GM12865 (cell line): Measurements from ENCODE around the gene CADPS2.

Source experiments
- DNase-seq: peaks from one replicate; pipeline ENCODE4 v3.0.0; 2010; ENCODE audit warnings: low read depth
- H3K4me3 ChIP-seq: 2 replicates; pipeline ENCODE4 v1.5.1; 2011; ENCODE audit warnings: mild to moderate bottlenecking, low read depth, low read length, control low read depth
- TF ChIP-seq, protein P1 (sequence below): IDR thresholded peaks from 2 replicates; pipeline ENCODE4 v1.5.1; 2011; ENCODE audit warnings: low read length, control low read depth, low read depth, inconsistent platforms; ENCODE audit not compliant: insufficient read depth; ENCODE audit errors: missing control alignments

CADPS2 gene

DNA sequence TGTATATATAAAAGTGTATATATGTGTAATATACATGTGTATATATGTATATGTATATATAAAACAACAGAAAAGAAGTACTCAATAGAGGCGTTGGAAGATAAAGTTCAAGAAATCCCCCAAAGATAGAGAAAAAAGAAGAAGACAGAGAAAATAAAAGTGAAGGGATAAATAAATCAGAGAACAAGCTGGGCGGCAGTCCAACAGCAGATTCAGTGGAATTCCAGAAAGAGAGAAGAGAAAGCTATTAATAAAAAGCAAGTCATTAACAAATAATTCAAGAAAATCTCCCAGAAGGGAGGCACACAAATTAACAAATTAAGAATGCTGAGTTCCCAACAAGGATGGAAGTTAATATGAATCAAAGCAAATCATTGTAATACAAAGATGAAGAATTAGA lies 124.2 kb downstream of the CADPS2 start:
- H3K4me3 ChIP-seq, result no peak overlapping the region
- TF ChIP-seq, protein P1, sequence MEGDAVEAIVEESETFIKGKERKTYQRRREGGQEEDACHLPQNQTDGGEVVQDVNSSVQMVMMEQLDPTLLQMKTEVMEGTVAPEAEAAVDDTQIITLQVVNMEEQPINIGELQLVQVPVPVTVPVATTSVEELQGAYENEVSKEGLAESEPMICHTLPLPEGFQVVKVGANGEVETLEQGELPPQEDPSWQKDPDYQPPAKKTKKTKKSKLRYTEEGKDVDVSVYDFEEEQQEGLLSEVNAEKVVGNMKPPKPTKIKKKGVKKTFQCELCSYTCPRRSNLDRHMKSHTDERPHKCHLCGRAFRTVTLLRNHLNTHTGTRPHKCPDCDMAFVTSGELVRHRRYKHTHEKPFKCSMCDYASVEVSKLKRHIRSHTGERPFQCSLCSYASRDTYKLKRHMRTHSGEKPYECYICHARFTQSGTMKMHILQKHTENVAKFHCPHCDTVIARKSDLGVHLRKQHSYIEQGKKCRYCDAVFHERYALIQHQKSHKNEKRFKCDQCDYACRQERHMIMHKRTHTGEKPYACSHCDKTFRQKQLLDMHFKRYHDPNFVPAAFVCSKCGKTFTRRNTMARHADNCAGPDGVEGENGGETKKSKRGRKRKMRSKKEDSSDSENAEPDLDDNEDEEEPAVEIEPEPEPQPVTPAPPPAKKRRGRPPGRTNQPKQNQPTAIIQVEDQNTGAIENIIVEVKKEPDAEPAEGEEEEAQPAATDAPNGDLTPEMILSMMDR, result no peak
- DNase-seq, result no peak

DNA sequence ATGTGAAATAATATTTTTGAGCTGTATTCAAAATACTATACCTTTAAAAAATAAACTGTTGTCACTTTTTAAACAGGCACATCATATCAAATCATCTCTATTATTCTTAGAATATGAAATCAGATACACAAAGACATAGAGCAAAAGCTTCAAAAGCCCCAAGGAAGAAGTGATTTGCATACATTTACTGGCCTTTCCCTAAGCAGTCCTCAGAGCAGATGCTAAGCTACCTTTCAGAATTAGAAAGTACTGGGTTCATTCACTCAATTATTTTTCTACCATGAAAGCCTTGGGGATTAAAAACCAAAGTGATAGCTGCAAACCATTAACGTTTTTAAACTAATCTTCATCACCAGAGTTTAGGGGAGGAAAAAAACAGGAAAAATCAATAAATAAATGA lies 127.8 kb downstream of the CADPS2 start:
- H3K4me3 ChIP-seq, result no peak overlapping the region
- no peak for DNase-seq
- TF ChIP-seq, protein P1, result no peak

GRCh38 chr7:122756860-122757259 lies 129.4 kb downstream of the CADPS2 start:
- no peak for DNase-seq
- H3K4me3 ChIP-seq, result no peak overlapping the region
- TF ChIP-seq, protein P1, result no peak

DNA sequence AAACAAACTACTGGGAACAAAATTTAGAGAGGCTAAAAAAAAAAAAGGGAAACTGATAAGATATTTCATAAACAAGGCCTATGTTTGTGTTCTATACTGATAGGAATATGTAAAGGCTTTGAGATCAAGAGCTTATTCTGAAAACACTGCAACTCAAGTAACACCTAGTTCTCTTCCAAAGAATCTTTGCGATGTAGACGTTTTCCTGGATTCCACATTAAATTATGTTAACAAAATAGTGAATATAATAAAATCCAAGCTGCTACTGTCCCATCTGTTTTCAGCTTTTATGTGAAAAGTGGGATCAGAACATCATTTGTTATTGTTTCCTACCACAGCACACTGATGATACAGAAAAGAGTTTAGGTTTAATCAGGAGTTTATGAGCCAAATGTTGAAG lies 130.6 kb downstream of the CADPS2 start:
- H3K4me3 ChIP-seq, result no peak overlapping the region
- DNase-seq, result no peak
- TF ChIP-seq, protein P1, result no peak

GRCh38 chr7:122752583-122752982 lies 133.7 kb downstream of the CADPS2 start:
- DNase-seq, result no peak
- TF ChIP-seq, protein P1, result no peak
- H3K4me3 ChIP-seq, result no peak overlapping the region

DNA sequence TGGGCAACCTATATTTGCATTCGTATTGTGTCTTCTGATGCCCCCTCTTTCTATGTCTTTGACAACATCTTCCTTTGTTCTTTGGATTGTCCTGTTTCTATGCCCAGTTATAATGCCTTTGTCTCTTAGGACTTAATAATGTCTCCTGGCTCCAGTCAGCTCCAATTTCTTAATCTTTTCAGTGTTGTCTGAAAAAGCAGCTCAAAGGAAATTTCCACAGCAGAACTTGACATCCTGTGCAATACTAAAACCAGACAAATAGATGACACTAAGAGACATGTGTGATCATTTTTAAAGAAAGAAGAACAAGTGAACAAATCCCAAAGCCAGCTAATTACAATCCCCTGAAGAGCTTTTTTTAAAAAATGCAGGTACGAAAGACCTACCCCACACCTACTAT lies 135.9 kb downstream of the CADPS2 start:
- DNase-seq, result no peak
- TF ChIP-seq, protein P1, result no peak
- H3K4me3 ChIP-seq, result no peak overlapping the region

- DNase-seq, result no peak
- no peak overlapping the region for H3K4me3 ChIP-seq
- TF ChIP-seq, protein P1, result no peak
Observed at GRCh38 chr7:122748195-122748594, 138.1 kb downstream of the CADPS2 start.
